Measurements from ENCODE around the gene ITPRIPL1.

The ITPRIPL1 gene

GRCh38 chr2:96354492-96354891, 29.4 kb downstream of the ITPRIPL1 start:
- no peak for DNase-seq (ENCODE audit: low spot score)

- DNase-seq (ENCODE audit: low spot score), result no peak
Measured at GRCh38 chr2:96356889-96357288, 31.8 kb downstream of the ITPRIPL1 start.

GRCh38 chr2:96359310-96359709, 34.2 kb downstream of the ITPRIPL1 start:
- no peak for DNase-seq (ENCODE audit: low spot score)

DNA sequence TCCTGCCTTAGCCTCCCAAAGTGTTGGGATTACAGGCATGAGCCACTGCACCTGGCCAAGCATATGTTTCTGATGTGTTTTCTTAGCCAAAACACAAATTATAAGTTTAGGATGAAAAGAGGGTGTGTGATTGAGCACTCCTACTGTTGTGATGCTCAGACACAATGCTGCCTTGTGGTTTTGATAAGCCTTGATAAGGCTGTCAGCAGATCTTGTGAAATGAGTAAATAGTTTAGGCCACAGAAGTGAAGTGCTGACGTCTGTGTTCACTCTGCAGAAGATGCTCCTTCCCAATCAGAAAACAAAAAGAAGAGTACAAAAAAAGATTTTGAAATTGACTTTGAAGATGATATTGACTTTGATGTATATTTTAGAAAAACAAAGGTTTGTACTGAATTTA, 34.7 kb downstream of the ITPRIPL1 start:
- DNase-seq (ENCODE audit: low spot score), result no peak

- DNase-seq (ENCODE audit: low spot score), result no peak
Measured at GRCh38 chr2:96361751-96362150, 36.6 kb downstream of the ITPRIPL1 start.

- no peak for DNase-seq (ENCODE audit: low spot score)
Measured at GRCh38 chr2:96369186-96369585, 44.1 kb downstream of the ITPRIPL1 start.

DNA sequence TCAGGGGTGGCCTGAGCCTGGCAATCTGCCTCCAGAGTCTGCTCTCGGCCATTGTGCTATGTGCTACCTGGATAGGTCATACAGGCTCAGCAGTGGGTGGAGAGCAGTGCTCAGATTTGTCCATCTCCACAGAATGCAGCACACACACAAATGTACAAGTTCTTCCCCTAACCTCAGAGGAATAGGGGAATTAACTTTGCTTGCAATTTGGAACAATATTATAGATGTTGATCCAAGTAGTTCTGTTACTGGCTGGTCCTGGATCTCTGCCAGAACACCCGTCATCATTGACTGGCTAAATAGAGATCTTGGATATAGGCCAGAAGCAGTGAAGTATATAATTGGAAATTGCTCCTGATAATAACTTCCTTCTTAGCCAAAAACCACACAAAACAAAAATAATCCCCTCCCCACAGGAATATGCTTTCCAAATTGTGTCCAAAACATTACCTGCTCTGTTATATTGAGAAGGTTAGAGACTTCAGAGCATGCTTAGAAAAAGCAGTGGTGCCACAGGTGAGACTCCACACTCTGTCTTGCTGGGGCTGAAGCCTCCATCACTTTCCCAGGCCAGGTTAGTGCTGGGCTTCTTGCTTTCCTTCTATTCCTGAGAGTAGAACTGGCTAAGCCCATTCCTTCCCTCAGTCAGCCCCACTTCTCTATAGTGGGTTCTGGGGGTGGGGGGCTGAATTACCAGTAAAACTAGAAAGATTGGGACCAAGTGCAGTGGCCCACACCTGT, 49.3 kb downstream of the ITPRIPL1 start:
- no peak for DNase-seq (ENCODE audit: low spot score)

All from HuH-7.5 (cell line).